DMS79 treated with DMSO at 0.1 percent for 48 hours (cell line): Measurements from ENCODE around the gene GPRC5C.

ENCODE experiments used
- DNase-seq: peaks from one replicate; lab custom pipeline; 2025; lab: John Stamatoyannopoulos, UW

The GPRC5C gene, protein sequence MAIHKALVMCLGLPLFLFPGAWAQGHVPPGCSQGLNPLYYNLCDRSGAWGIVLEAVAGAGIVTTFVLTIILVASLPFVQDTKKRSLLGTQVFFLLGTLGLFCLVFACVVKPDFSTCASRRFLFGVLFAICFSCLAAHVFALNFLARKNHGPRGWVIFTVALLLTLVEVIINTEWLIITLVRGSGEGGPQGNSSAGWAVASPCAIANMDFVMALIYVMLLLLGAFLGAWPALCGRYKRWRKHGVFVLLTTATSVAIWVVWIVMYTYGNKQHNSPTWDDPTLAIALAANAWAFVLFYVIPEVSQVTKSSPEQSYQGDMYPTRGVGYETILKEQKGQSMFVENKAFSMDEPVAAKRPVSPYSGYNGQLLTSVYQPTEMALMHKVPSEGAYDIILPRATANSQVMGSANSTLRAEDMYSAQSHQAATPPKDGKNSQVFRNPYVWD

GRCh38 chr17:74431568-74432423 lies at the start of gene GPRC5C:
TSS of gene GPRC5C (plus strand) at chr17:74432088. CDS start at chr17:74439777, 7,689 bp downstream.
- peak; percentile 41 for DNase-seq

DNA sequence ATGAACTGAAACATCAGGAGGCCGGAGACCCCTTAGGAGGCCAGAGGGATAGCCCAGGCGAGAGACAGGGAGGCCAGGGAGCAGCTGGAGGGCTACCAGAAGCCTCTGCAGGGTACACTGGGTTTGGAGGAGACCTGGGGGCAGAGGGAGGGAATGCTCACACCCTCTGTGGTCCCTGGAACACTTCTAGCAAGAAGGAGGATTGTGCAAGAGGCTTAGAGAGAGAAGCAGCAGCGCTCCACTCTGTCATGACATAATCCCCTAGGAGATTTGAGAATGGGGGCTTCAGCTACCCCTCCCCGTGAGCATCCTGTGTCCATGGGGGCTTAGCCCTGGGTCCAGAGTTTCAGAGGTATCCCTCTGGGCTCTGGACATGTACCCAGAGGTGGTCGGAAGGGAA lies 48.7 kb upstream of the GPRC5C start:
- DNase-seq, result no peak

GRCh38 chr17:74385201-74385600 lies 46.7 kb upstream of the GPRC5C start:
- DNase-seq, result no peak

DNA sequence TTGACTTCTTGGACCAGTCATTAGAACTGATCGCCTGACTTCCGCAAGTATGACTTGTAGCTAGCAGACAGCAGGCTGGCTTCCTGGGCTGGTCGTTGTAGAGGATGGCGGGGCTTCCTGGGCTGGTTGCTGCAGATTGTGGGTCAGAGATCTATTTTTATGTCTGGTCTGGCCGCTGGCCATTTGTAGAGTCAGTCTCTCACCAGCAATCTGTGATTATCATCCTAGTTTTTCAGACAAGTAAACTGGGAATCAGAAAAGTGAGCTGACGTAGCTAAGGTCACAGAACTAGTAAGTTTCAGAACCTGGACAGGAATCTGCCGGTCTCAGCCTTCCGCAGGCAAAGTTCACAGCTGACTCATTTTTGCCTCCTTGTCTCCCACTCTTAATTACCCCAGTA lies 45.5 kb upstream of the GPRC5C start:
- DNase-seq, result no peak

DNA sequence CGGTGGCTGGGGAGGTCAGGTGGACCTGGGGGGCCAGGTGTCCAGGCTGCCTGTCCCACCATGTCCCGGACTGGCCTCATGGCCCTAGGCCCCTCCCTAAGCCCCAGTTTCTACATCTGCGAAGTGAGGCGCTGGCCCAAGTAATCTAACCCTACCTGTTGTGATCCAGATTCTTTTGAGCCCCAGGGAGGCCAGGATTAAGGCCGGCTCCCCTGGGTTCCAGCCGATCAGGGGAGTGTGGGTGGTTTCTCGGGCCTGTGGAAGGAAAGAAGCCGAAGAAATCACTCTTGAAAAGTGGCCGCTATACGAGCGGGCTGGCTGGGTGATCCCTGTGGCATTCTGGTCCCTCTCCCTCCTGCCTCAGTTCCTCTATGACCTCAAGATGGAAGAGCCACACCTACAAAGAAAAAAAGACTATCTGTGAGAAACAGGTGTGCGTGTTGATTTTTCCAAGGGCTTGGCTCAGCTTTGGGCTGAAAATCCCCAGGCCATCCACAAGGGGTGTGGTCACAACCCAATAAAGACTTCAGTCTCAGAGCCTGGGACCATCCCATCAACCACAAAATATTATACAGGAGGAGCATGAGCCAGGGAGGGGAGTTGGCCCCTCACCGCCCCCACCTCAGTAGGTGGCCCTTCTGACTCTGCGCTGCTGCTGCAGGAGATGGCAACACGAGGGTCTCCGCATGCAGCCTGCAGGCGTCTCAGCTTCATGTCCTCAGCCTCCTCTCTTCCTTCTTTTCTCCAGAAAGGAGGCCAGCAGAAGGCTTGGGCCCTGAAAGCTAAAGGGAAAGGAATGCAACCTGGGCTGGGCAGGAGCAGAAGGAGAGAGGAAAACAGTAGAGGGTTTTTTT lies 44.3 kb upstream of the GPRC5C start:
- DNase-seq, result no peak

DNA sequence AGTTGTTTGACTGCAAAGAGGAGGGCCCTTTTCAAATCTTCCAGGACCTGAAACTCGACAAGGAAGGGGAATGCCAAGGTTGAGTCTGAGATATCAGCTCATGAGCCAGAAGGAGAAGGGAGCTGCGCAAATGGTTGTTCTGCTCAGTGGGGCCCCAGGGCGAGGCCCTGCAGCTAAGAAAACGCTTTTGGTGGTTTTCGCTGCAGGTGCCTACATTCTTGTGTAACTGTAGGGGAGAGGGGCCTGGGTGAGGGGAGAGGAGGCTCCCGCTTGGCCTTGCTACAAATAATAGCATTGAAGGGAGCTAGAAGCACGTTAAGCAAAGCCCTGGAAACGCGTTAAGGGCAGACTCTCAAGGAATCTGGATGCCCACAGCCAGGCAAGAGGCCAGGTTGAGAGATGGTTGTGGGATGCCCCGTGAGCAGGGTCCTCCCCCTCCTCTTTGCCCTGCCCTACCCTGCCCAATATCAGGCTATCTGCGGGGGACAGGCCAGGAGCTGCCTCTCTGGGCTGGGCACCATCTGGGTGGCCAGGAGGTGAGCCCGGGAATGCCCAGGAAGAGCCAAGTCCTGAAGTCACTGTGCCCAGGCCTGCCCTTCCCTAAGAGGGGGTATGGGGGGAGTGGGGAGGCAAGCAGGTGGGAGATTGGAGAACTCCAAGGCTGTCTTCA lies 42.7 kb upstream of the GPRC5C start:
- DNase-seq, result no peak

DNA sequence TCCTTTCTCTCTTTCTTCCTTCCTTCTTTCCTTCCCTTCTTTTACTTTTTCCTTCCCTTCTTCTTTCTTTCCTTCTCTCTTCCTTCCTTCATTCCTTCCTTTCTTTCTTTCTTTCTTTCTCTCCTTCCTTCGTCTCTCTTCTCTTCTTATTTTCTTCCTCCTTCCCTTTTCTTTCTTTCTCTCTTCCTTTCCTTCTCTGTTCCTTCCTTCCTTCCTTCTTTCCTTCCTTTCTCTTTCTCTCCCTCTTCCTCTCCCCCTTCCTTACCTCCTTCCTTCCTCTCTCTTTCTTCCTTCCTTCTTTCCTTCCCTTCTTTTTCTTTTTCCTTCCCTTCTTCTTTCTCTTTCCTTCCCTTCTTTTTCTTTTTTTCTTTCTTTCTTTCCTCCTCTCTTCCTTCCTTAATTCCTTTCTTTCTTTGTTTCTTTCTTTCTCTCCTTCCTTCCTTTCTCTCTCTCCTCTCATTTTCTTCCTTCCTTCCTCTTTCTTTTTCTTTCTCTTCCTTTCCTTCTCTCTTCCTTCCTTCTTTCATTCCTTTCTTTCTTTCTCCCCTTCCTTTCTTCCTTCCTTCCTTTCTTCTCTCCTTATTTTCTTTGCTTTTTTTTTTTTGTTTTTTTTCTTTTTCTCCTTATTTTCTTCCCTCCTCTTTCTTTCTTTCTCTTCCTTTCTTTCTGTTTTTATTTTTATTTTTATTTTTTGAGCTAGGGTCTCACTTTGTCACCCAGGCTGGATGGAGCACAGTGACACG lies 41.8 kb upstream of the GPRC5C start:
- DNase-seq, result no peak

GRCh38 chr17:74390680-74391653 lies 40.9 kb upstream of the GPRC5C start:
- DNase-seq, result no peak

DNA sequence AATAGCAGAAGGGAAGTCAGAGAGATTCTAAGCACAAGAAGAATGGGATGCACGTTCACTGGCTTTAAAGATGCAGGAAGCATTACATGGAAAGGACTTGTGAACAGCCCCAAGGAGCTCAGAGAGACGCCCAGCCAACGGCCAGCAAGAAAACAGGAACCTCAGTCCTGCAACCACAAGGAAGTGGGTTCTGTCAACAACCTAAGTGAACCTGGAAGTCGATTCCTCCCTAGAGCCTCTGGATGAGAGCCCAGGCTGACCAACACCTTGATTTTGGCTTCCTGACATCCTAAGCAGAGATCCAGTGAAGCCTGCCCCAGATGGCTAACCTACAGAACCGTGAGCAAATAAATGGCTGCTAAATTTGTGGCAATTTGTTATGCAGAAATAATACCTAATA lies 40.1 kb upstream of the GPRC5C start:
- DNase-seq, result no peak

DNA sequence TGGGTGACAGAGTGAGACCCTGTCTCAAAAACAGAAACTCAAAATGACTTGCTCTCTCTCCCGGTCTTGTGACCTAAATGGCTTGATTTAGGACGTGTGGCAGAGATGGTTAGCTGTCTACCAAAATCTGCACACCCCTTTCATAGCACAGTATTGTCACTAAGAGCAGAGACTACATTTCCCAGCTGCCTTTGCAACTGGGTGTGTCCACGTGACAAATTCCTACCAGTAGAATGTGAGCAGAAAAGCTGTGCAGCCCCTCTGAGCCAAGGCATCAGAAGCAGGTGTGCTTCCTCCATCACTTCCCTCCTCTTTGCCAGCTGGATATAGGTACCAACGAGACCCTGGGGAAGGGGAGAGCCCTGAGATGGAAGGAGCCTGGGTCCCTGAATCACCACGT lies 39.0 kb upstream of the GPRC5C start:
- DNase-seq, result no peak

GRCh38 chr17:74393346-74393942 lies 38.4 kb upstream of the GPRC5C start:
- DNase-seq, result no peak

GRCh38 chr17:74394275-74394950 lies 37.5 kb upstream of the GPRC5C start:
- no peak for DNase-seq

GRCh38 chr17:74394977-74395376 lies 36.9 kb upstream of the GPRC5C start:
- DNase-seq, result no peak

GRCh38 chr17:74396567-74396966 lies 35.3 kb upstream of the GPRC5C start:
- DNase-seq, result no peak

DNA sequence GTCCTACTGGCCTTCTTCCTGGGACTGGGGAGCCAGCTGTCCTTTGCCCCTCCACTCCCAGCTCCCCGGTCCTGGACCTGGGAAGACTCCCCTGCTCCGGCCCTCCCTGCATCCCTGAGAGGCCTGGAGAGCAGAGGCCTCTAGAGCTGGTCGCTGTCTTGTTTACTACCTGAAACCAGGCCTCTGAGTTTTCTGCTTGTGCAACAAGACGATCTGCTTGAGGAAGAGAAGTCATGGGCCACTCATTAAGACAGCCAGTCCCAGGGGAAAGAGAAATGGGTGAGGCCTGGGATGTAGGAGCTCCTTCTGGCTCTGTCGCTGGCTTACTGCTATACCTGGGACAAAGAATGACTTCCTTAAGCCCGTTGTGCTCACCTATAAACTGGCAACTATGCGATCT lies 29.8 kb upstream of the GPRC5C start:
- DNase-seq, result no peak

DNA sequence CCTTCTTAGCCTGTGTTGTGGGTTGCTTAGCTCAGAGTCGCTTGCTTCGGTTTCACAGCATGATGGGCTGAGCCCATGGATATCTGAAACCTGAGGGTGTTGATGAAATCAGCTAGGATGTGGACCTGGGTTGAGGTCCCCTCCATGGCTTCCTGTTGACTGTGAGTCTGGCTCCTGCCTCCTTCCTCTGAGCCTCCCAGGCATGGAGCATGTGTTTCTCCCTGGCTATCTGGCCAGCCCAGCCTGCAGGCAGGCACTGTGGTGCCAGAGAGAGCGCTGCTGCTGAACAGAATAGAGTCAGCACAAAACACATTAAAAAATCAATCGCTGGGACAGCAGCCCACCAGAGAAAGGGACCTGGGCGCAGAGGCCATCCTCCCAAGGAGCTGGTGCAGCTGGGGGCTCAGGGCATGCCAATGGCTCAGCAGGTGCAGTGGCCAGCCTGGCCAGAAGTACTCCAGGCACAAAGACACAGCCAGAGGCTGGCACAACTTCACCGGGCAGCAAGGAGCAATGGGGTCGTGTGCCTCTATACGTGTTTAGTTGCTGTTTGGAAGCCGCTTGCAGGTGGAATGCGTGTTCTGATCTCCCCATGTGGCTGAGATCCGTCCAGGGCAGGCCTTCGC lies 28.3 kb upstream of the GPRC5C start:
- no peak for DNase-seq

- DNase-seq, result no peak
These were observed 27.7 kb upstream of the GPRC5C start for GRCh38 chr17:74404218-74404617.

- DNase-seq, result no peak
These were observed 27.1 kb upstream of the GPRC5C start for GRCh38 chr17:74404789-74405188.
